K562 (cell line): ENCODE data around the gene CCDC33. TPM values are rescaled to one million over a fixed set of nuclear protein-coding genes. Genes with fewer than 3 reads are reported as not detected.

Source experiments
- ATAC-seq: fragments of 200-7000 bp; cut with Tn5 transposase; 3 replicates; pipeline ENCODE4 v1.9.1; 2020; ENCODE audit warnings: moderate library complexity
- BruUV-seq: library from RNA; stranded (reverse); fragments of 400-500 nt; replicated peaks from 2 replicates; lab custom pipeline; 2021; lab: Mats Ljungman, UMichigan
- CTCF ChIA-PET: fragments of 300-600 bp; formaldehyde crosslinking; extraction: SDS; loops from one replicate; lab custom pipeline; 2021; ENCODE audit warnings: low intra/inter-chr PET ratio; lab: Yijun Ruan, JAX
- POLR2A ChIA-PET: fragments of 300-600, 350-650 bp; sonication (Branson Sonifier 250); formaldehyde crosslinking; extraction: SDS; loops from one replicate; lab custom pipeline; 2021; ENCODE audit warnings: antibody characterized with exemption, inconsistent platforms; lab: Yijun Ruan, JAX
- DNase-seq, 4 experiments: peaks; one replicate each; pipeline versions ENCODE4 v3.0.0 to v3.0.0-alpha.2; 2011 to 2018; ENCODE audit warnings: low spot score in 3 of 4, mixed read lengths in 3 of 4; ENCODE audit errors: extremely low read depth in 1 of 4
- FAIRE-seq: peaks from 2 replicates; lab custom pipeline; 2011; peaks lifted over from hg19 to GRCh38; lab: Jason Lieb, UNC
- H2AFZ ChIP-seq: 2 replicates; pipeline ENCODE4 v1.6.0; 2011; ENCODE audit warnings: low read depth, low read length, control low read depth, inconsistent platforms
- H3K27ac ChIP-seq: fragments of 200-600 bp; 3 replicates; pipeline ENCODE4 v1.8.0; 2011; ENCODE audit warnings: low read depth, mild to moderate bottlenecking, control low read depth, inconsistent platforms, low read length, moderate library complexity, mixed read lengths; ENCODE audit errors: extremely low read depth
- H3K27me3 ChIP-seq, 2 experiments: fragments of 300-600 bp in 1 of 2; 2 replicates in 1 of 2; 3 replicates in 1 of 2; pipeline versions ENCODE4 v1.6.0 to v1.8.0; 2011; ENCODE audit warnings: inconsistent platforms in 2 of 2, low read length in 2 of 2, mild to moderate bottlenecking in 1 of 2, mixed read lengths in 1 of 2, moderate library complexity in 1 of 2; ENCODE audit not compliant: control insufficient read depth in 2 of 2, insufficient read depth in 2 of 2
- H3K36me3 ChIP-seq: fragments of 300-600 bp; 3 replicates; pipeline ENCODE4 v1.8.0; 2011; ENCODE audit warnings: mild to moderate bottlenecking, low read length, inconsistent platforms; ENCODE audit not compliant: control insufficient read depth, insufficient read depth
- H3K4me1 ChIP-seq, 2 experiments: fragments of 200-600 bp in 1 of 2; replicated peaks in 1 of 2; 2 replicates in 1 of 2; 3 replicates in 1 of 2; pipeline versions ENCODE4 v1.5.1 to v1.8.0; 2011; ENCODE audit warnings: inconsistent platforms in 2 of 2, low read length in 2 of 2, mild to moderate bottlenecking in 1 of 2, mixed read lengths in 1 of 2, moderate library complexity in 1 of 2; ENCODE audit not compliant: control insufficient read depth in 2 of 2, insufficient read depth in 2 of 2
- H3K4me2 ChIP-seq: 2 replicates; pipeline ENCODE4 v1.6.1; 2011; ENCODE audit warnings: low read length, control low read depth, inconsistent platforms, mixed read lengths; ENCODE audit not compliant: insufficient read depth
- H3K4me3 ChIP-seq: fragments of 200-600 bp; sonication (generic), shearing (Covaris generic); 2 replicates; pipeline ENCODE4 v1.5.1; 2016; ENCODE audit warnings: control low read depth, inconsistent platforms
- H3K79me2 ChIP-seq: fragments of 200-600 bp; 3 replicates; pipeline ENCODE4 v1.8.0; 2011; ENCODE audit warnings: low read length, inconsistent platforms; ENCODE audit not compliant: control insufficient read depth, insufficient read depth
- H3K9ac ChIP-seq, 2 experiments: 2 replicates each; pipeline versions ENCODE4 v1.6.0 to v1.6.1; 2011; ENCODE audit warnings: low read depth in 2 of 2, low read length in 2 of 2, control low read depth in 1 of 2, inconsistent platforms in 1 of 2, mild to moderate bottlenecking in 1 of 2, mixed read lengths in 1 of 2; ENCODE audit not compliant: insufficient read depth in 1 of 2
- H3K9me1 ChIP-seq: one replicate; pipeline ENCODE4 v1.6.0; 2011; ENCODE audit warnings: inconsistent platforms, mild to moderate bottlenecking, low read length, moderate library complexity; ENCODE audit not compliant: control insufficient read depth, insufficient read depth
- H3K9me3 ChIP-seq: replicated peaks from 2 replicates; pipeline ENCODE4 v1.5.1; 2011; ENCODE audit warnings: low read depth, low read length, inconsistent platforms; ENCODE audit not compliant: control insufficient read depth, insufficient read depth
- H4K20me1 ChIP-seq: replicated peaks from 2 replicates; pipeline ENCODE4 v1.6.1; 2011; ENCODE audit warnings: low read length, inconsistent platforms, mixed read lengths; ENCODE audit not compliant: control insufficient read depth, insufficient read depth
- BRD4 ChIP-seq: fragments of 200-600 bp; sonication (generic); IDR thresholded peaks from 2 replicates; pipeline ENCODE4 v1.6.1; 2017; ENCODE audit warnings: inconsistent platforms
- CREM ChIP-seq: IDR thresholded peaks from 2 replicates; pipeline ENCODE4 v1.6.1; 2014; ENCODE audit warnings: antibody characterized with exemption, low read depth
- MED1 ChIP-seq: sonication (generic); formaldehyde crosslinking; IDR thresholded peaks from 2 replicates; pipeline ENCODE4 v1.8.1; 2023; ENCODE audit warnings: missing genetic modification reagents, borderline replicate concordance
- NCOA4 ChIP-seq: fragments of 450-650 bp; IDR thresholded peaks from 2 replicates; pipeline ENCODE4 v1.6.1; 2018; ENCODE audit warnings: mild to moderate bottlenecking; ENCODE audit not compliant: partially characterized antibody
- SUPT5H ChIP-seq: fragments of 450-650 bp; IDR thresholded peaks from 2 replicates; pipeline ENCODE4 v1.6.1; 2016
- WGBS: fragments of 100-300 bp; shearing (Covaris generic); methylation state at CpG from one replicate; pipeline ENCODE4 v1.1.6; 2016; ENCODE audit warnings: low coverage, mixed read lengths; ENCODE audit not compliant: insufficient coverage; ENCODE audit errors: missing lambda C conversion rate; 5-methylcytosine and 5-hydroxymethylcytosine counted together
- in situ Hi-C: fragments of 300-500 bp; cut with MboI; formaldehyde crosslinking; loops from 4 replicates; pipeline ENCODE4 v1.15.0; 2018; ENCODE audit warnings: inconsistent platforms, mixed read lengths
- intact Hi-C: fragments of 100-400 bp; cut with micrococcal nuclease; formaldehyde crosslinking; loops from 2 replicates; pipeline ENCODE4 v1.14.2; 2022
- polyA plus RNA-seq, 8 experiments: library from polyadenylated mRNA; depleted of rRNA in 4 of 8; stranded (reverse) in 5 of 8; unstranded in 3 of 8; fragments of >200 nt; fragmentation: Nextera tagmentation in 2 of 8; fragmentation: Illumina TruSeq in 1 of 8; extraction: Ambion mirVana in 2 of 8; extraction: Trizol in 1 of 8; gene quantifications; 2 replicates each; pipeline versions ENCODE4 v1.2.1 to v1.2.3, GENCODE V29; 2011 to 2014; ENCODE audit warnings: inconsistent platforms in 1 of 8, missing spikeins in 1 of 8
- total RNA-seq, 7 experiments: library from RNA; depleted of rRNA in 6 of 7; stranded (reverse); fragments of >200 nt in 6 of 7; fragmentation: Illumina TruSeq in 2 of 7; extraction: Trizol in 2 of 7; gene quantifications; 2 replicates each; pipeline versions ENCODE4 v1.2.1 to v1.2.3, GENCODE V29; 2011 to 2021; ENCODE audit warnings: low replicate concordance in 1 of 7

Gene CCDC33
- total and polyA plus RNA-seq, 9 of the 15 experiments (the other 6 are each of a cell fraction or from before 2014, with no cell fraction given) = 0.08 to 1.1 (median 0.15) TPM; not detected in 4

DNA sequence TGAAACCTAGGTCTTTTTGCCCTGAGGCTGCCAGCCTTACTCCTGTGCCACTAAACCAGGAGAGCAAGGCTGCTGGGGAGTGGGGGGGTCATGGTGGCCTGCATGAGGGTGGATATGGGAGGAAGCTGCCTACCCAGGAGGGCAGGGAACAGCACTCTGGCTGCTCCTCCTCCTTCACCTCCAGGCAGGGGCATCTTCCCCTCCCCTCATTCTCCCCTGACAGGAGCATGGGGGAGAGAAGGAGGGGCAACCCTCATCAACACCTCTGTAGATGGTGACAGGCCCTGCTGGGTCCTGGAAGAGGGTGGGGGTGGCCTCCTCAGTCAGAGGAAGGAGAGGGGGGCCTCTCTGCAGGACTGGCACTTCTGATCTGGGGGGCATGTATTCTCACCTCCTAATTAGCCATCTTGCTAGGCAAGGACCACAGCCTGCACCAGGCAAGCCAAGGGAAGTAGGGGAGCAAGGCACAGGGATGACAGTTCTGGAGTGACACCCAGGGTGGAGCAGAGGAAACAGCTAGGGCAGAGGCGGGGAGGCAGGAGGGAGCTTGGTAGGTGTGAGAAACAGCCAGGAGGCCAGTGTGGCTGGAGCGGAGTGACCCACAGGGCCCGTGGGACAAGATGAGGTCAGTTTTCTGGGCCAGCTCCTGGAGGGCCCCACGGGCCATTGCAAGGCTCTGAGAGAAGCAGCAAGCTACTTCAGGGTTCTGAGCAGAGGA lies 4.9 kb downstream of the CCDC33 start:
- ChIA-PET CTCF (no interaction called here), POLR2A (interaction anchor here (0.7 to 1.2 kb wide), 2 partner anchors 43 to 54 kb away, joined by 3 read pairs; no protein-coding TSS in a partner anchor)
- no TSS peak for BruUV-seq
- H3K9ac ChIP-seq = no peak overlapping the region
- no peaks in the 10 kb centered on the region for H3K9me1 ChIP-seq
- no peak overlapping the region for H2AFZ ChIP-seq
- peaks cover 13 to 45% of the 10 kb centered on the region in 2 experiments; a peak in 4 of 5 replicates for H3K27me3 ChIP-seq
- FAIRE-seq (no peak), DNase-seq (no peak), ATAC-seq (no peak)
- no peak overlapping the region for H3K4me2 ChIP-seq
- no peak overlapping the region for H3K27ac ChIP-seq
- H3K36me3 ChIP-seq = no peaks in the 10 kb centered on the region
- H3K9me3 ChIP-seq = no peaks in the 10 kb centered on the region
- H4K20me1 ChIP-seq = no peaks in the 10 kb centered on the region
- TF ChIP-seq SUPT5H = no peak
- TF ChIP-seq CREM = no peak
- no peak for TF ChIP-seq NCOA4
- TF ChIP-seq MED1 (CRISPR knock-in tag) = no peak
- TF ChIP-seq BRD4 = no peak
- in situ Hi-C loops (no loop called here), intact Hi-C loops (loop anchor here (10.0 kb wide), 1 partner anchor 54 kb away; no protein-coding TSS in a partner anchor)
- no peaks in the 10 kb centered on the region for H3K79me2 ChIP-seq
- WGBS = 0% methylated on average over 4 of the region's 4 CpGs
- H3K4me1 ChIP-seq = peaks cover 0 to 3% of the 10 kb centered on the region in 2 experiments; a peak in 1 of 5 replicates
- no peak overlapping the region for H3K4me3 ChIP-seq
